Activated CD8-positive, alpha-beta memory T cell treated with anti-CD3 and anti-CD28 coated beads, Interleukin-2, amount 50 U/mL, for 4 hours (primary cell): ENCODE data around the gene COPZ1.
"Not testable (repeated sequence)": the region's sequence is repeated elsewhere in the genome, so short reads cannot be mapped to it uniquely, and the experiment has no call there.

Source experiments
- DNase-seq: peaks from one replicate; pipeline ENCODE4 v3.0.0-alpha.2; 2020

Gene COPZ1

GRCh38 chr12:54337280-54337842 is 12.4 kb downstream of the COPZ1 start:
- no peak for DNase-seq

- no peak for DNase-seq
Observed at GRCh38 chr12:54337854-54338650, 13.1 kb downstream of the COPZ1 start.

- DNase-seq = no peak
Observed at GRCh38 chr12:54338698-54339296, 13.9 kb downstream of the COPZ1 start.

- DNase-seq = no peak
Observed at GRCh38 chr12:54340846-54341245, 15.9 kb downstream of the COPZ1 start.

GRCh38 chr12:54341378-54342300 is 16.7 kb downstream of the COPZ1 start:
- DNase-seq = no peak

GRCh38 chr12:54349036-54349435 is 24.1 kb downstream of the COPZ1 start:
- DNase-seq = no peak

- no peak for DNase-seq
Observed at GRCh38 chr12:54349679-54350078, 24.7 kb downstream of the COPZ1 start.

GRCh38 chr12:54350743-54351142 is 25.8 kb downstream of the COPZ1 start:
- DNase-seq = no peak

- no peak for DNase-seq
Observed at GRCh38 chr12:54351341-54351740, 26.4 kb downstream of the COPZ1 start.

GRCh38 chr12:54352022-54352531 is 27.1 kb downstream of the COPZ1 start:
- peak; percentile 50 for DNase-seq

- no peak for DNase-seq
Observed at GRCh38 chr12:54352891-54353874, 28.3 kb downstream of the COPZ1 start.

GRCh38 chr12:54354271-54354670 is 29.3 kb downstream of the COPZ1 start:
- DNase-seq = not testable (repeated sequence)

- no peak for DNase-seq
Observed at GRCh38 chr12:54355104-54355815, 30.3 kb downstream of the COPZ1 start.

GRCh38 chr12:54356228-54356627 is 31.3 kb downstream of the COPZ1 start:
- no peak for DNase-seq

GRCh38 chr12:54356951-54357356 is 32.0 kb downstream of the COPZ1 start:
- DNase-seq = no peak

GRCh38 chr12:54357506-54358190 is 32.7 kb downstream of the COPZ1 start:
- DNase-seq = no peak

GRCh38 chr12:54358191-54358944 is 33.4 kb downstream of the COPZ1 start:
- DNase-seq = peak; percentile 39

- DNase-seq = peak; percentile 87
Observed at GRCh38 chr12:54358945-54359761, 34.2 kb downstream of the COPZ1 start.
